GM23338 (cell line): ENCODE data around the gene KRTAP4-2. TPM values are rescaled to one million over a fixed set of nuclear protein-coding genes. Genes with fewer than 3 reads are reported as not detected.

Experiments
- ATAC-seq: fragments of 200-7000 bp; cut with Tn5 transposase; 3 replicates; pipeline ENCODE4 v1.9.1; 2020
- DNase-seq: peaks from one replicate; pipeline ENCODE4 v3.0.0-alpha.2; 2015; ENCODE audit warnings: low spot score
- H2AFZ ChIP-seq: fragments of 200-600 bp; sonication (generic); 2 replicates; pipeline ENCODE4 v1.8.0; 2016; ENCODE audit warnings: antibody characterized with exemption, mild to moderate bottlenecking, moderate library complexity
- H3F3A ChIP-seq: fragments of 200-600 bp; sonication (generic); replicated peaks from 2 replicates; pipeline ENCODE4 v1.8.0; 2017; ENCODE audit warnings: antibody characterized with exemption, mixed run types, low read depth
- H3K27ac ChIP-seq: fragments of 200-600 bp; sonication (generic); 2 replicates; pipeline ENCODE4 v1.6.1; 2016; ENCODE audit warnings: low read depth
- H3K27me3 ChIP-seq: fragments of 200-600 bp; sonication (generic); 2 replicates; pipeline ENCODE4 v1.8.0; 2016; ENCODE audit warnings: mild to moderate bottlenecking, mixed run types, moderate library complexity; ENCODE audit not compliant: insufficient read depth
- H3K36me3 ChIP-seq: fragments of 200-600 bp; sonication (generic); 2 replicates; pipeline ENCODE4 v1.8.0; 2016; ENCODE audit warnings: mild to moderate bottlenecking; ENCODE audit not compliant: insufficient read depth
- H3K4me1 ChIP-seq: fragments of 200-600 bp; sonication (generic); 2 replicates; pipeline ENCODE4 v1.8.0; 2016; ENCODE audit warnings: mild to moderate bottlenecking, moderate library complexity; ENCODE audit not compliant: insufficient read depth
- H3K4me2 ChIP-seq: fragments of 200-600 bp; sonication (generic); 2 replicates; pipeline ENCODE4 v1.7.1; 2017; ENCODE audit warnings: mixed run types
- H3K4me3 ChIP-seq: fragments of 200-600 bp; sonication (generic); 2 replicates; pipeline ENCODE4 v1.6.1; 2016; ENCODE audit warnings: mixed run types
- H3K79me2 ChIP-seq: fragments of 200-600 bp; sonication (generic); replicated peaks from 2 replicates; pipeline ENCODE4 v1.8.0; 2017; ENCODE audit warnings: mild to moderate bottlenecking; ENCODE audit not compliant: insufficient read depth
- H3K9me2 ChIP-seq: fragments of 200-600 bp; sonication (generic); 2 replicates; pipeline ENCODE4 v1.8.0; 2017; ENCODE audit not compliant: insufficient read depth
- H4K20me1 ChIP-seq: fragments of 200-600 bp; sonication (generic); replicated peaks from 2 replicates; pipeline ENCODE4 v1.8.0; 2017; ENCODE audit warnings: mild to moderate bottlenecking; ENCODE audit not compliant: insufficient read depth
- H3K27ac Mint-ChIP-seq: 2 replicates; pipeline ENCODE4 v1.8.0; 2020; ENCODE audit warnings: inconsistent platforms, mild to moderate bottlenecking, moderate library complexity, mixed read lengths
- H3K27me3 Mint-ChIP-seq: 3 replicates; pipeline ENCODE4 v1.8.0; 2022; ENCODE audit warnings: low read depth, mild to moderate bottlenecking, moderate library complexity, mixed read lengths, inconsistent platforms; ENCODE audit not compliant: insufficient read depth, poor library complexity
- H3K36me3 Mint-ChIP-seq: 3 replicates; pipeline ENCODE4 v1.8.0; 2021; ENCODE audit warnings: low read depth, mild to moderate bottlenecking, inconsistent platforms, moderate library complexity, mixed read lengths
- H3K4me1 Mint-ChIP-seq: 3 replicates; pipeline ENCODE4 v1.8.0; 2020; ENCODE audit warnings: mild to moderate bottlenecking, inconsistent platforms, mixed read lengths
- H3K4me3 Mint-ChIP-seq: 3 replicates; pipeline ENCODE4 v1.8.0; 2021; ENCODE audit warnings: moderate library complexity, mild to moderate bottlenecking, inconsistent platforms, mixed read lengths
- H3K9me3 Mint-ChIP-seq: 3 replicates; pipeline ENCODE4 v1.8.0; 2020; ENCODE audit warnings: moderate library complexity, mild to moderate bottlenecking, inconsistent platforms, mixed read lengths
- CREB1 ChIP-seq: fragments of 250-450 bp; sonication (Bioruptor Pico); IDR thresholded peaks from 2 replicates; pipeline ENCODE4 v1.5.0; 2020; ENCODE audit warnings: low read depth, mild to moderate bottlenecking, moderate library complexity
- CTCF ChIP-seq, 2 experiments: fragments of 200-600 bp in 1 of 2; sonication (generic) in 1 of 2; conservative IDR thresholded peaks; 2 replicates each; pipeline versions ENCODE4 v1.5.1 to v1.6.1; 2016 to 2017; ENCODE audit warnings: antibody characterized with exemption in 2 of 2, low read depth in 2 of 2, mild to moderate bottlenecking in 2 of 2, moderate library complexity in 1 of 2
- EZH2 ChIP-seq: fragments of 200-600 bp; sonication (generic); IDR thresholded peaks from one replicate; pipeline ENCODE4 v1.8.0; 2017; ENCODE audit warnings: antibody characterized with exemption, mild to moderate bottlenecking, low read depth; ENCODE audit not compliant: unreplicated experiment
- JUNB ChIP-seq: IDR thresholded peaks from one replicate; pipeline ENCODE4 v1.6.1; 2016; ENCODE audit warnings: antibody characterized with exemption; ENCODE audit not compliant: unreplicated experiment
- NANOG ChIP-seq: IDR thresholded peaks from 2 replicates; pipeline ENCODE4 v1.6.1; 2016; ENCODE audit warnings: antibody characterized with exemption, borderline replicate concordance
- REST ChIP-seq: IDR thresholded peaks from one replicate; pipeline ENCODE4 v1.6.1; 2018; ENCODE audit warnings: antibody characterized with exemption; ENCODE audit not compliant: unreplicated experiment
- STAT1 ChIP-seq: IDR thresholded peaks from one replicate; pipeline ENCODE4 v1.6.1; 2016; ENCODE audit warnings: antibody characterized with exemption; ENCODE audit not compliant: unreplicated experiment
- ZNF462 ChIP-seq: fragments of 250-450 bp; sonication (Bioruptor Pico); IDR thresholded peaks from 2 replicates; pipeline ENCODE4 v1.5.0; 2020; ENCODE audit warnings: mild to moderate bottlenecking, moderate library complexity
- polyA plus RNA-seq: library from polyadenylated mRNA; unstranded; fragments of >200 nt; fragmentation: Nextera tagmentation; extraction: Ambion mirVana; gene quantifications from 2 replicates; pipeline ENCODE4 v1.2.1, GENCODE V29; 2016
- total RNA-seq: library from RNA; depleted of rRNA; stranded (reverse); fragments of >200 nt; shearing (Covaris generic); gene quantifications from 2 replicates; pipeline ENCODE4 v1.2.3, GENCODE V29; 2014

KRTAP4-2 gene
- total and polyA plus RNA-seq, 2 experiments from 2014 or later, result not detected

- Mint-ChIP-seq H3K27me3 (no peaks in the 10 kb centered on the region), H3K4me1 (no peaks in the 10 kb centered on the region; the same call in 2 of the 3 replicates), H3K4me3 (no peak overlapping the region), H3K9me3 (no peaks in the 10 kb centered on the region), H3K27ac (no peak overlapping the region), H3K36me3 (no peaks in the 10 kb centered on the region)
- Histone ChIP-seq H3K9me2 (no peaks in the 10 kb centered on the region), H3K4me2 (no peak overlapping the region), H3K36me3 (no peaks in the 10 kb centered on the region), H2AFZ (no peak overlapping the region), H3K79me2 (no peaks in the 10 kb centered on the region), H3K27me3 (no peaks in the 10 kb centered on the region), H3K4me3 (no peak overlapping the region), H3K27ac (no peak overlapping the region), H4K20me1 (no peaks in the 10 kb centered on the region), H3F3A (no peaks in the 10 kb centered on the region), H3K4me1 (no peaks in the 10 kb centered on the region)
- ATAC-seq (no peak), DNase-seq (no peak)
- TF ChIP-seq REST (peak; percentile 33), CTCF (conservative IDR thresholded peaks at IDR 0.05; ENCODE audit: low read depth in 2 of 2) (no peak), STAT1 (no peak), EZH2 (no peak), JUNB (no peak), CREB1 (CRISPR knock-in tag) (no peak), ZNF462 (CRISPR knock-in tag) (no peak), NANOG (no peak)
Measured at GRCh38 chr17:41186872-41187271, 8.9 kb upstream of the KRTAP4-2 start.
